HFFc6 (cell line): ENCODE data around the gene PDGFB. TPM values are rescaled to one million over a fixed set of nuclear protein-coding genes. Genes with fewer than 3 reads are reported as not detected.

ENCODE experiments used
- DNase-seq: peaks from one replicate; pipeline ENCODE4 v3.0.0-alpha.2; 2018
- H3K27ac Mint-ChIP-seq: 2 replicates; pipeline ENCODE4 v1.8.0; 2020; ENCODE audit warnings: mild to moderate bottlenecking, mixed read lengths
- H3K27me3 Mint-ChIP-seq: 2 replicates; pipeline ENCODE4 v1.8.0; 2021; ENCODE audit warnings: mild to moderate bottlenecking, moderate library complexity, mixed read lengths; ENCODE audit not compliant: insufficient read depth
- H3K36me3 Mint-ChIP-seq: 2 replicates; pipeline ENCODE4 v1.8.0; 2021; ENCODE audit warnings: low read depth, mixed read lengths
- H3K4me1 Mint-ChIP-seq: 2 replicates; pipeline ENCODE4 v1.8.0; 2020; ENCODE audit warnings: low read depth, mixed read lengths
- H3K4me3 Mint-ChIP-seq: 2 replicates; pipeline ENCODE4 v1.8.0; 2020; ENCODE audit warnings: mild to moderate bottlenecking, moderate library complexity, mixed read lengths
- H3K9me3 Mint-ChIP-seq: 2 replicates; pipeline ENCODE4 v1.8.0; 2020; ENCODE audit warnings: mild to moderate bottlenecking, mixed read lengths
- CTCF ChIP-seq: fragments of 200-600 bp; sonication (generic); IDR thresholded peaks from 2 replicates; pipeline ENCODE4 v1.5.0; 2021; ENCODE audit warnings: antibody characterized with exemption, mild to moderate bottlenecking
- total RNA-seq, 6 experiments: library from RNA; stranded (reverse); fragmentation: NEBNext Ultra II Directional; extraction: Animal tissue kit (Norgen Biotek cat#: 25700); gene quantifications; 2 replicates in 1 of 6; 3 replicates in 5 of 6; pipeline ENCODE4 v1.2.3, GENCODE V29; 2021

PDGFB gene
- total RNA-seq, 6 experiments from 2014 or later = not detected

GRCh38 chr22:39236321-39237317 is 8.2 kb downstream of the PDGFB start:
- Mint-ChIP-seq H3K36me3 (no peaks in the 10 kb centered on the region), H3K27me3 (peaks cover 23% of the 10 kb centered on the region), H3K27ac (no peak overlapping the region), H3K4me3 (no peak overlapping the region), H3K9me3 (no peaks in the 10 kb centered on the region), H3K4me1 (peaks cover 9% of the 10 kb centered on the region)
- no peak for TF ChIP-seq CTCF
- DNase-seq = no peak

DNA sequence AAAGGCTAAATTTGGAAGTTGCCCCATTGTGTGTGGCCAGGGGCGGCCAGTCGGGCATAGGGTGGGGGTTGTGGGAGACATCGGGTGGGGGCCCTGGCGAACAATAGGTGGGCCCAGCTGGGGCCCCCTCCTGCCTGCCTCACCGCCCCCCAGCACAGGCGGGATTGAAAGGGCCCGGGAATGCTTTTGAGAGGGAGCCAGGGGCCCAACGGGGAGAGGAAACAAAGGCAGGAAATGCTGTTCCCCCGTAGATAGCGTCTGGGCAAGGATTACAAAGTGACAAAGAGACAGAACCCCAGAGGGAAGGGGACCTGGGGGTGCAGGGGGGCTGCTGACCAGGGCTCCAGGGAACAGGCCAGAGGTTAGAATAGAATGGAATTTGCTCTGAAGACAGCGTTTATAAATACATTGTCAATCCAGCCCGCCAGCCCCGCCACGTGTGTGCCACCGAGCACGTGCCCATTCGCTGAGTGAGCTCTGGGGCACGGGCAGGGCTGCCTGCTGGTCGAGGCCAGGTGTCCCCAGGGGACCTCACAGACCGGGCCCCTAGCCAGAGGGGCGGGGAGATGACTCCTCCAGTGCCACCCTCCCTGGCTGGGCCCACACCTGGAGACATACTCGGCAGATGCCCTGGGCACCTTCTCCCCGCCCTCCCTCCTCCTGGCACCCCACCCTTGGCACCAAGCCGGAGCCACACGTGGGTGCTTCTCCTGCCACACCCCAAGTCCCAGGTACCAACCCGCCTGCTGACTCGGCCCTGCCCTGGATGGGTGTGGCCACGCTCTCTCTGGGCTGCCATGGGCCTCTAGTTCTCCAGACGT is 9.7 kb downstream of the PDGFB start:
- peaks cover 26% of the 10 kb centered on the region for H3K27me3 Mint-ChIP-seq

DNA sequence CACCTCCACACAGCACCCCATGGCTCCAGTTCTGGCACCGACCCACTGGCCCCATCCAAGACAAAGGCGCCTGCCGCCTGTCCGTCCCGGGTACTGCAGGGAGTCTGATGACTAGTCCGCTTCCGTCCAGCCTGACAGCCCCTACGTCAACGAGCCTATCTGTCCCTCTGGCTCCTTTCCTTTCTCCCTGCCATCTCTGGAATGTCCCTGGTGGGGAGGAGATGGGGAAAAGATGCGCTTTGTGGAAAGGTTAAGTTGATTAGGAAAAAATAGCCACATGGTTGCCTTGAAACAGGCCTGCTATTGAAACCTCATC is 10.4 kb downstream of the PDGFB start:
- H3K27me3 Mint-ChIP-seq = peaks cover 26% of the 10 kb centered on the region
- no peak for TF ChIP-seq CTCF
- H3K27ac Mint-ChIP-seq = no peak overlapping the region
- no peak for DNase-seq
- H3K36me3 Mint-ChIP-seq = no peaks in the 10 kb centered on the region
- no peaks in the 10 kb centered on the region for H3K4me1 Mint-ChIP-seq
- no peak overlapping the region for H3K4me3 Mint-ChIP-seq
- no peaks in the 10 kb centered on the region for H3K9me3 Mint-ChIP-seq

More for the DNA sequence above, 9.7 kb downstream of the PDGFB start:
- no peak for TF ChIP-seq CTCF
- H3K4me3 Mint-ChIP-seq = no peak overlapping the region
- H3K36me3 Mint-ChIP-seq = no peaks in the 10 kb centered on the region
- DNase-seq = no peak
- no peaks in the 10 kb centered on the region for H3K9me3 Mint-ChIP-seq
- H3K27ac Mint-ChIP-seq = no peak overlapping the region
- no peaks in the 10 kb centered on the region for H3K4me1 Mint-ChIP-seq

DNA sequence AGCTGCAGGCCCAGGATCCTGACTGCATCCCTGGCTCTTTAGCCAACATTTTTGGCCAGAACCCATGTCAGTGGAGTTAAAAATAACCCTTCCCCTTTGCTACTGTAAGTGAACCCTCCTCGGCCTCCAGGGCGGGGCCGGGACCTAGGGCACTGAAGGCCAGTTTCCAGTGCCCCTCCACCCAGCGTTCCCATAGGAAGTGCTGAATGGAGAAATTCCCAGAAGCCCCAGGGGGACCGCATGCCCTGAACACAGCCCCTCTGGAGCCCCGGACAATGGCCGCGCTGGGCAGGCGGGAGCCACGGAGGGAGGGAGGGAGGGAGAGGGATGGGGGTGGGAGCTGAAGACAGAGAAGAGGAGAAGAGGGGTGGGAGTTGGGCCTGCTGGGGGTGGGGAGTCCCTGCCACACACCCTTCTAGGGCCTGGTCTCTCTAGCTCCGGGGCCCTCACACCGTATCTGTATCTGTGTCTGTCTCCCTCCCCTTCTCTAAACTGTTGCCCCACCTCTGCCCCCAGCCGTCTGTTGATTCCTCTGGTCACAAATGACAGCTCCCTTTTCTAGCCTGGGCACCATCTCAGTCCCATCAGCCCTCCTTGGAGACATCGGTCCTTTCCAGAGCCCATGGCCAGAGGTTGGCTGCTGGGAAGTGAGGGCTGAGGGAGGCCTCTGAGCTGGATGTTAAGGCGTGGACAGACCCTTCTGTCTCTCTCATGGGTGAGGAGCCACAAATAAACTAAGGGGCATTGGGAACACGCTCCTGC is 10.9 kb downstream of the PDGFB start:
- H3K4me1 Mint-ChIP-seq = no peaks in the 10 kb centered on the region
- no peak overlapping the region for H3K27ac Mint-ChIP-seq
- no peaks in the 10 kb centered on the region for H3K36me3 Mint-ChIP-seq
- H3K9me3 Mint-ChIP-seq = no peaks in the 10 kb centered on the region
- no peak overlapping the region for H3K4me3 Mint-ChIP-seq
- no peak for DNase-seq
- no peak for TF ChIP-seq CTCF
- peaks cover 26% of the 10 kb centered on the region for H3K27me3 Mint-ChIP-seq
